ENCODE results near the gene CABYR.

GRCh38 chr18:24198461-24198860, 59.6 kb downstream of the CABYR start:
- no peak for TF ChIP-seq CTCF (IDR thresholded peaks at IDR 0.05)
- TF ChIP-seq POLR2A (IDR thresholded peaks at IDR 0.05) = no peak
- TF ChIP-seq POLR2AphosphoS5 (IDR thresholded peaks at IDR 0.05; ENCODE audit: insufficient read depth in 1 of 2, low read depth in 1 of 2) = no peak
